ENCODE data around the gene AKIP1. TPM values are rescaled to one million over a fixed set of nuclear protein-coding genes. Genes with fewer than 3 reads are reported as not detected.
"Not testable (repeated sequence)": the region's sequence is repeated elsewhere in the genome, so short reads cannot be mapped to it uniquely, and the experiment has no call there.

AKIP1 gene
- total RNA-seq, 1 experiment from 2014 or later, result 30.3 TPM

GRCh38 chr11:8878771-8879170, 32.2 kb upstream of the AKIP1 start (continued):
- no peak for TF ChIP-seq SRF (IDR thresholded peaks at IDR 0.05; ENCODE audit: low read depth)
- no peak for TF ChIP-seq ZNF274 (IDR thresholded peaks at IDR 0.05; ENCODE audit: low read depth, low read length)
- no peak for TF ChIP-seq EGR1 (IDR thresholded peaks at IDR 0.05; ENCODE audit: low read depth)

GRCh38 chr11:8881585-8881984, 29.4 kb upstream of the AKIP1 start:
- H3K9me2 ChIP-seq (ENCODE audit: insufficient read depth); BruUV-seq (replicated peaks); H3K9me3 ChIP-seq (ENCODE audit: control insufficient read depth in 1 of 2, insufficient read depth in 1 of 2, low read depth in 1 of 2, low read length in 2 of 2); POLR2A ChIA-PET; H3K27ac ChIP-seq (ENCODE audit: low read depth, low read length); H3K27me3 ChIP-seq (ENCODE audit: insufficient read depth, low read length); H4K20me1 ChIP-seq (ENCODE audit: insufficient read depth); DNase-seq (ENCODE audit: low read depth, low spot score); CTCF ChIA-PET; H3K4me2 ChIP-seq (ENCODE audit: low read length); H3K79me2 ChIP-seq (ENCODE audit: insufficient read depth, low read length); H3K4me3 ChIP-seq (replicated peaks in 1 of 2; ENCODE audit: low read depth in 1 of 2, low read length in 2 of 2); H3K4me1 ChIP-seq (ENCODE audit: control insufficient read depth in 1 of 2, insufficient read depth in 2 of 2, low read length in 2 of 2); ATAC-seq; H3K36me3 ChIP-seq (ENCODE audit: control insufficient read depth in 1 of 2, insufficient read depth in 2 of 2, low read length in 2 of 2); H3K9ac ChIP-seq (ENCODE audit: low read length); H2AFZ ChIP-seq (ENCODE audit: low read depth, low read length, poor library complexity, severe bottlenecking); RAD21 ChIA-PET (ENCODE audit: low non-redundant PET in 1 of 2, low total read pairs in 2 of 2, uncharacterized antibody in 2 of 2, unreplicated experiment in 2 of 2); intact Hi-C loops (cut with micrococcal nuclease): not testable (repeated sequence)

GRCh38 chr11:8886322-8886721, 24.7 kb upstream of the AKIP1 start:
- Histone ChIP-seq H3K9me2 (ENCODE audit: insufficient read depth) (no peaks in the 10 kb centered on the region), H3K4me1 (ENCODE audit: control insufficient read depth in 1 of 2, insufficient read depth in 2 of 2, low read length in 2 of 2) (no peaks in the 10 kb centered on the region), H3K9me3 (ENCODE audit: control insufficient read depth in 1 of 2, insufficient read depth in 1 of 2, low read depth in 1 of 2, low read length in 2 of 2) (no peaks in the 10 kb centered on the region), H3K36me3 (ENCODE audit: control insufficient read depth in 1 of 2, insufficient read depth in 2 of 2, low read length in 2 of 2) (no peaks in the 10 kb centered on the region), H2AFZ (ENCODE audit: low read depth, low read length, poor library complexity, severe bottlenecking) (no peak overlapping the region), H3K27me3 (ENCODE audit: insufficient read depth, low read length) (no peaks in the 10 kb centered on the region), H3K9ac (ENCODE audit: low read length) (no peak overlapping the region), H4K20me1 (ENCODE audit: insufficient read depth) (no peaks in the 10 kb centered on the region), H3K79me2 (ENCODE audit: insufficient read depth, low read length) (no peaks in the 10 kb centered on the region), H3K4me2 (ENCODE audit: low read length) (no peak overlapping the region), H3K27ac (ENCODE audit: low read depth, low read length) (no peak overlapping the region), H3K4me3 (replicated peaks in 1 of 2; ENCODE audit: low read depth in 1 of 2, low read length in 2 of 2) (no peak overlapping the region)
- DNase-seq (ENCODE audit: low read depth, low spot score), result no peak
- no peak for ATAC-seq
- no peak for TF ChIP-seq RAD21 (IDR thresholded peaks at IDR 0.05; ENCODE audit: low read depth)
- CTCF ChIA-PET, result no interaction called here
- RAD21 ChIA-PET (ENCODE audit: low non-redundant PET in 1 of 2, low total read pairs in 2 of 2, uncharacterized antibody in 2 of 2, unreplicated experiment in 2 of 2), result no interaction called here
- intact Hi-C loops (cut with micrococcal nuclease), result no loop called here
- POLR2A ChIA-PET, result no interaction called here
- no TSS peak for BruUV-seq (replicated peaks)

- H3K4me1 ChIP-seq (ENCODE audit: control insufficient read depth in 1 of 2, insufficient read depth in 2 of 2, low read length in 2 of 2); H3K27me3 ChIP-seq (ENCODE audit: insufficient read depth, low read length); CTCF ChIA-PET; H3K79me2 ChIP-seq (ENCODE audit: insufficient read depth, low read length); H3K27ac ChIP-seq (ENCODE audit: low read depth, low read length); H3K9me3 ChIP-seq (ENCODE audit: control insufficient read depth in 1 of 2, insufficient read depth in 1 of 2, low read depth in 1 of 2, low read length in 2 of 2); ATAC-seq; H3K36me3 ChIP-seq (ENCODE audit: control insufficient read depth in 1 of 2, insufficient read depth in 2 of 2, low read length in 2 of 2); DNase-seq (ENCODE audit: low read depth, low spot score); H3K4me2 ChIP-seq (ENCODE audit: low read length); BruUV-seq (replicated peaks); H3K9me2 ChIP-seq (ENCODE audit: insufficient read depth); RAD21 ChIA-PET (ENCODE audit: low non-redundant PET in 1 of 2, low total read pairs in 2 of 2, uncharacterized antibody in 2 of 2, unreplicated experiment in 2 of 2); intact Hi-C loops (cut with micrococcal nuclease); H4K20me1 ChIP-seq (ENCODE audit: insufficient read depth); H2AFZ ChIP-seq (ENCODE audit: low read depth, low read length, poor library complexity, severe bottlenecking); H3K9ac ChIP-seq (ENCODE audit: low read length); POLR2A ChIA-PET; H3K4me3 ChIP-seq (replicated peaks in 1 of 2; ENCODE audit: low read depth in 1 of 2, low read length in 2 of 2): not testable (repeated sequence)
Observed at GRCh38 chr11:8891185-8891584, 19.8 kb upstream of the AKIP1 start.
